Activated gamma-delta T cell treated with anti-CD3 and anti-CD28 coated beads, Interleukin-2, amount 50 U/mL, for 16 hours (primary cell): ENCODE measurements around the gene ACSS1.

ENCODE experiments used
- DNase-seq: peaks from one replicate; pipeline ENCODE4 v3.0.0-alpha.2; 2020; ENCODE audit warnings: low read depth

The ACSS1 gene

DNA sequence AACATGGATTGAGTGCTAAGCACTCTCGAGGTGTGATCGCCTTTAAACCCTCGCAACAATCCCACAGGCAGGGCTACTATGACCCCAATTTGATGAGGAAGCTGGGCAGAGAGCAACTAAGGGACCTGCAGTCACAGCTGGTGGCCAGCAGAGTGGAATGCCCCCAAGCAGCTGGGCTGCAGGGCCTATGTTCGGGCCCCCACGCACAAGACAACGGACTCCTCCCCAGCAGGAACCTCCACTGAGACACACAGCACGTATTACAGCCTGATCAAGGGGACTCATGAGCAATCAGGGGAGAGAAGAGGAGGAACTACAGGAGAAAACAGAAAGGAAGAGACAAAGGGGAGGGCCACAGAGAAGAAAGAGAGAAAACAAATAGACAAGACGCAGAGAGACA, 87.2 kb downstream of the ACSS1 start:
- no peak for DNase-seq

- DNase-seq: no peak
Measured at GRCh38 chr20:24970030-24970553, 87.8 kb downstream of the ACSS1 start.

DNA sequence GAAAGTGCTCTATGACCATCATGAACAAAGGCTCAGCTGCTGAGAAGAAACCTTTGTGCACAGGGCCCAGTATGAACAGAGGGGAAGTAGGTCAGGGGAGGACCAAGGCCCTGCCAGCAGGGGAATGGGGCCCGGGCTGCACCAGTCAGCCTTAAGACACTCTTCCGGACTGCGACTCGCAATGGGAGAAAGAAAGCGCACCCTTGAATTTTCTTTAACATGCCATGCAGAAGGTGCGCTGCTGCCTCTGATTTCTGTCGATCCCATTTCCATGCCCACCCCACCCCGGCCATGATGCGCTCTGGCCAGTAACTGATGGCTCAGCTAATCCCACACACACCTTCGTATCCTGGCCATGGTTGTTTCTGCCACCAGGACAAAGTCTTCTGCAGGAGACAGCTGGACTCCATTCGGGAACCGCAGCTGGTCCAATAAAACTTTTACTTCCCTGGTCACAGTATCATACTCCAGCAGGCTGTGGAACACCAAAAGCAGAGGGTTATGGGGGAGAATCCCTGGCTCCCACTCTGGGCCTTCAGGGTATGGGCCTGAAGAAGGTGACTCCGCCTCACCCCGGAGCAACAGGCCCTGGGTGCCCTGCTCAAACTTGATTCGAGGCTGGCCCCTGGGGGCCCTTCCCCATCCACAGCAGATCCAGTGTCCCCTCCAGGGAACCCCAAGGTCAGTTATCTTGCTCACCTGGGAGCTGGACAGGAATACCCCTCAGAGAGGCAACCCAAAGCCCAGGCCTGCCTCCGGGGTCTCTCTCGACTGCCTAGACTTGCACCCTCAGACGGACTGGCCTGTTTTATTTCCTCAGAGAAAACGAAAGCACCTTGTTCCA, 88.5 kb downstream of the ACSS1 start:
- DNase-seq: no peak

- no peak for DNase-seq
Measured at GRCh38 chr20:24968278-24968800, 89.6 kb downstream of the ACSS1 start.

GRCh38 chr20:24966317-24967012, 91.5 kb downstream of the ACSS1 start:
- DNase-seq: no peak

- DNase-seq: no peak
Measured at GRCh38 chr20:24965065-24965919, 92.6 kb downstream of the ACSS1 start.

GRCh38 chr20:24964506-24964840, 93.5 kb downstream of the ACSS1 start:
- no peak for DNase-seq

DNA sequence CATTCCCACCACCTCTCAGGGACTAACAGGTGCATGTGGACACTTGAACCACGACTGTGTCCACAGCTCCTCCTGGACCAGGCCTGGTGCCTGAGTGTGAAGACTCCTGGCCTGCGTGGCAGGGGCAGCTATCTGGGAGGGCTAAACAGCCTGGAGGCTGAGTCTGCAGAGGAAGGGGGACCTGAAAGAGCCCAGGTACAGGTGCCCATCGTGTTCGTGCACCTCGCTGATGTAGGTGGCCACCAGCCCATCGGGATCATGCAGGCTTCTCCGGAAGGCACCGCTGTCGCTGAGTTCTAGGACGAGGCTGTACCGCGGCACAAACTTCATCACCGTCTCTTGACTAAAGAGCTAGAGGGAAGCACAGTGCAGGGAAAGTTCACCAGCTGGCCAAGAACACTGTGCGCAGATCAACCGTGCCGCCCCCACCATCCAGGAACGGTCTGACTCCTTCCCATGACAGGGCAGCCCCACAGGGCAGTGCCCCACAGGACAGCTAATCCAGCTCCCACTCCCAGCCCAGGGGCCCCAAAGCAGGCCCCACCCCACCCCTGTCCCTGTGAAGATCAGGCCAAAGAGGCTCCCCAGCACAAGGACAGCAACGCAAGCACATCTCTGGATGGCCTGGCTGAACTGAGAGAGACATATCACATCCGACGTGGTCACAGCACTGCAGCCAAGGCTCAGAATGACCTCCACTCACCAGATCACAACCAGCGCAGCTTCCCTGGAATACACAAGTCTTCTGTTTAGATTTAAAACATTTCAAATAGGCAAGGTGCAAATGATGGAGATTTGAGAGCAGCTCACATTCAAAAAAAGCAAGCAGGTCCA, 94.0 kb downstream of the ACSS1 start:
- DNase-seq: no peak

DNA sequence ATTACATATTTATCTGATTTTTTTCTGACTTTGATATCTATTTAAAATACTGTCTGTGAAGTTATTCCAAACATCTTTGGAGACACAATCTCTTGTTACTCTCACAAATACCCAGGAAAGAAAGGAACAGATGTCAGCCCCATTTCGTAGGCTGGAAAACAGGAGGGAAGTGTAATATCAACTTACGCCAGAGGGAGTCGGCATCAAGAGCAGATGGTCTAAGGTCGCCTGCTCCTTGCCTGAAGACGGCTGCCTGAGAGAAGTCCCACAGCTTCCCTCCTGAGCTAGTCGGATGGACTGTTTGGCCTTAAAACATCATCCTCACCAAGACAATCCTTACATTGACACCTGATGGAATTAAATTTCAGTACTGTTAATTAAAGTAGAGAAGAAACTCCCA, 95.4 kb downstream of the ACSS1 start:
- no peak for DNase-seq

- no peak for DNase-seq
Measured at GRCh38 chr20:24962182-24962492, 95.8 kb downstream of the ACSS1 start.

- DNase-seq: no peak
Measured at GRCh38 chr20:24961384-24962181, 96.4 kb downstream of the ACSS1 start.

- no peak for DNase-seq
Measured at GRCh38 chr20:24960861-24961260, 97.1 kb downstream of the ACSS1 start.

DNA sequence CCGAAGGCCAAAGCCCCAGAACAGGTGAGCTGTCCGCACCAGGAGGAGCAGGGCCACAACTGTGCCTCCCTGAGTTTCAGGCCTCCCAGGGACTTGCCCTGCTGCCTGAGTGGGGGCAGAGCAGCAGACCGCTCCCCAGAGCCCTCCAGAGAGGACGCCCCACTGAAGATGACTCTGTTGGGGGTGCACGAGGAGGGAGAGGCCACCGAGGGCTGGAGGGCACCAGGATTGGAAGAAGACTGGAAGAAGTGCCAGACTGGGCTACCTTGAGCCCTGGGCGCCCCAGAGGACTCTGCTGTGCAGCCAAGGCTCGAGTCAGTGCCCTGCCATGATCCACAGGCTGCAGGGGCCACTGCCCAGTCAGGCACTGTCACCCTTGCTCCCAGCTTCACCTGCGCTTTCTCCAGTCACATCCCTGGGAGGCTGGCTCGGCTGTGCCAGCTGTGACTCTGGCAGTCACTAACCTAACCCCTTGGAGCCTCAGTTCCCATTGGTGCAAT, 97.6 kb downstream of the ACSS1 start:
- DNase-seq: no peak

DNA sequence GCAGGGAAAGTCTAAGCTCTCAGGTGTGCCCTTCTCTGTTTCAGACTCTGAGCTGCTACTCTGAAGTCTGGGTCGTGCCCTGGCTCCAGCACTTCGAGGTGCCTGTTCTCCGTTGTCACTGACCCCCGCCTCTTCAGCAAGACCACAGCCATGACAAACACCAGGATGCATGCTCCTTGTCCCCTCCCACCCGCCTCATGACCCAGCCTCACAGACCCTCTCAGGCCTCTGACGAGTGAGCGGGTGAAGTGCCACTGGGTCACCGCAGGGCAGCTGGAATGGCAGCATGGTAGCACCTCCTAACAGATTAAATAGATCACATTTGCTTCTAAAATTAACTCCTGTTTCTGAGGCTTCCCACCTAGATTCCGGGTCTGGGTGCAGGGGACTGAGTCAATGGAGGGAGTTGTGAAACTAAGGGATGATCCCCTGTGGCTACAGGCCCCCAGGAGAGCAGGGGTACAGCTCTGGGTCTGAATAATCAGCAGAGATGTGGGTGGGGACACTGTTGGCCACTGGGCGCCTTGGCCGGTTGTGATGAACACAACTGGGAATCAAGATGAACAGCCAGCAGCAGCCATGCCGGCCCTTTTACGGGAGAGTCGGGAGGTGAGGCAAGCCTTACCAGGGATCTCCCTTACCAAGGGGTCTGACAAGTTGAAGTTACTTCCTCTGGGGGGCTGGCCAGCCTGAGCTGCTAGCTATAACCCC, 98.2 kb downstream of the ACSS1 start:
- no peak for DNase-seq

DNA sequence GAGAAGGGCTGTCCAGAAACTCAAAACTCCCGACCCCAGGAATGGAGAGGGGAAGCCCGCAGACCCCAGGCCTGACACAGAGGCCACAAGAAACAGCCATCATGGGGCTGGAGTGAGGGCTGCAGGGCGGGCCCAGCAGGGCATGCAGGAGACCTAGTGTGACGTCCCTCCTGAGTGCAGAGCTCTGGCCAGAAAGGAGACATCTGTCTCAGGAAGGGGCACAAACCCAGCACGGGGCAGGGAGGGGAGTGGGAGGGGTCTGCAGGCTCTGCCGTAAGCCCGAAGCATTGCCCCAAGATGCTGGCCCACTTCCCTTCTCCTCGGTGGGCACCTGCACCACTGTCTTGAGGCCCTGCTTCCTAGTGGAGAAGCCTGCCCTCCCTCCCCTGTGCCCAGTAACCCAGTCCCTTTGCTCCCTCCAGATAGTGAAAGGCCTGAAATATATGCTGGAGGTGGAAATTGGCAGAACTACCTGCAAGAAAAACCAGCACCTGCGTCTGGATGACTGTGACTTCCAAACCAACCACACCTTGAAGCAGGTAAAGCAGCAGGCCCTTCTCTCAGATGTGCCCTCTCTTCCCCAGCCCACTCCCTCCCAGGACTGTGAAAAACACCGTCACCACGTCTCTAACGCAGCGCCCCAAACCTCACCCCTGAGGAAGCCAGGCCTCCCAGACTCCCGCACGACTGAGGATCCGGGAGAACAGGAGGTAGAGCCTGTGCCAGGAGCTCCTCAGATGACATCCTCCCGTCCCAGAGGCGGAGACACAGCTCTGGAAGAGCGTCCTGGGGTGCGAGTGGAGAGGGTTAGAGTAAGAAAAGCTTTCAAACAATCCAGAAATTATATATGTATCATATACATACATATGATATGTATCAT, 99.2 kb downstream of the ACSS1 start:
- DNase-seq: no peak

- no peak for DNase-seq
Measured at GRCh38 chr20:24957326-24958016, 100.5 kb downstream of the ACSS1 start.
